HG03060 (cell line): Measurements from ENCODE around the gene AOPEP.

ENCODE experiments used
- ATAC-seq: cut with Tn5 transposase; IDR thresholded peaks from one replicate; pipeline ENCODE4 v1.9.1; 2021; ENCODE audit warnings: low read depth, moderate number of reproducible peaks; ENCODE audit not compliant: unreplicated experiment

The AOPEP gene

GRCh38 chr9:94885854-94886447, 159.5 kb downstream of the AOPEP start:
- no peak for ATAC-seq

GRCh38 chr9:94887721-94888120, 161.2 kb downstream of the AOPEP start:
- no peak for ATAC-seq

GRCh38 chr9:94888775-94889174, 162.3 kb downstream of the AOPEP start:
- no peak for ATAC-seq

- no peak for ATAC-seq
These were observed 163.1 kb downstream of the AOPEP start for GRCh38 chr9:94889628-94890027.

GRCh38 chr9:94891183-94891582, 164.7 kb downstream of the AOPEP start:
- ATAC-seq: no peak

GRCh38 chr9:94892675-94893074, 166.2 kb downstream of the AOPEP start:
- ATAC-seq: no peak

GRCh38 chr9:94894094-94894699, 167.7 kb downstream of the AOPEP start:
- no peak for ATAC-seq

GRCh38 chr9:94895668-94896067, 169.2 kb downstream of the AOPEP start:
- ATAC-seq: no peak

GRCh38 chr9:94896512-94896911, 170.0 kb downstream of the AOPEP start:
- ATAC-seq: no peak

- no peak for ATAC-seq
These were observed 173.1 kb downstream of the AOPEP start for GRCh38 chr9:94899464-94900221.

GRCh38 chr9:94900222-94901018, 173.9 kb downstream of the AOPEP start:
- no peak for ATAC-seq

GRCh38 chr9:94901019-94901363, 174.5 kb downstream of the AOPEP start:
- no peak for ATAC-seq

GRCh38 chr9:94903961-94904421, 177.5 kb downstream of the AOPEP start:
- ATAC-seq: no peak

GRCh38 chr9:94904806-94905205, 178.3 kb downstream of the AOPEP start:
- no peak for ATAC-seq

GRCh38 chr9:94905606-94906005, 179.1 kb downstream of the AOPEP start:
- ATAC-seq: no peak

GRCh38 chr9:94906181-94906580, 179.7 kb downstream of the AOPEP start:
- ATAC-seq: no peak

GRCh38 chr9:94906713-94907112, 180.2 kb downstream of the AOPEP start:
- no peak for ATAC-seq

GRCh38 chr9:94907264-94907936, 180.9 kb downstream of the AOPEP start:
- ATAC-seq: no peak

- ATAC-seq: no peak
These were observed 181.6 kb downstream of the AOPEP start for GRCh38 chr9:94908011-94908563.

- ATAC-seq: no peak
These were observed 182.2 kb downstream of the AOPEP start for GRCh38 chr9:94908583-94909249.
